HG02870 (cell line): ENCODE results near the gene GPS2.

Experiments used
- ATAC-seq: cut with Tn5 transposase; IDR thresholded peaks from one replicate; pipeline ENCODE4 v1.9.1; 2021; ENCODE audit warnings: mild to moderate bottlenecking, moderate library complexity; ENCODE audit not compliant: unreplicated experiment

GPS2 gene

DNA sequence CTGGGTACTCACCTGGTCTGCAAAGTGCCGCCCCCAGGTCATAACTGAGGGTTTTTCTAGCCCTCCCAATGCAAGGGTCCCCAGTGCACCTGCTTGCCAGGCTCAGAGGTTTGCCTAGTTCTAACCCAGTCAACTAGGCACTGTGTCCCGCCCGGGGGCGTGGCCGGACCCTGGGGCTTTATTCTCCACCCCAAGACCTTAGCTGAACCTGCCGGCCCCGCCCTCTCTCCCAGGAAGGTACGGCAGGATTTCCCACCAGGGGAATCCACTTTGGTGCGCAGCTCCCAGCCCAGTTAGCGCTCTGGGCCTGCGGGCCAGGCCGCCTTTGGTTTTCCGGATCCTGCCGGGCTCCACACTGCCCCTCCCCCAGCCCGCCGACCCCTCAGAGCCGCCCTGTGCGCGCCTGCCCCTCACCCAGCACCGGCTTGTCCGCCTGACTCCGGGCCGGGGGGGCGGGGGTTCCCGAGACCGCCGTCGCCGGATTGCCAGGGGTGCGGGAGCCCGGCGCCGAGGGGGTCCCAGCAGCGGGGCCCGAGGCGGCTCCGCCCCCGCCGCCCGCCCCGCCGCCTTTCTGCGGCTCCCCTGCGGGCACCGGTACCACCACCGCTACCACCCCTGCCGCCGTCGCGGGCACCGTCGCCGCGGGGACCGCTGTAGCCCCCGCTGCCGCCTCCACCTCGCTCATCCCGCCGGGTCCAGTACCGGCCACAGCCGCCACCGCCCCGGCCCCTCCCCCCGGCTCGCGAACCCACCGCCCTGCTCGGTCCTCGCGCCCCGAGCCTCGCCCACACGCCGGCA, 21.1 kb downstream of the GPS2 start:
- no peak for ATAC-seq

GRCh38 chr17:7293159-7293558, 22.0 kb downstream of the GPS2 start:
- no peak for ATAC-seq

GRCh38 chr17:7292729-7293128, 22.4 kb downstream of the GPS2 start:
- no peak for ATAC-seq

DNA sequence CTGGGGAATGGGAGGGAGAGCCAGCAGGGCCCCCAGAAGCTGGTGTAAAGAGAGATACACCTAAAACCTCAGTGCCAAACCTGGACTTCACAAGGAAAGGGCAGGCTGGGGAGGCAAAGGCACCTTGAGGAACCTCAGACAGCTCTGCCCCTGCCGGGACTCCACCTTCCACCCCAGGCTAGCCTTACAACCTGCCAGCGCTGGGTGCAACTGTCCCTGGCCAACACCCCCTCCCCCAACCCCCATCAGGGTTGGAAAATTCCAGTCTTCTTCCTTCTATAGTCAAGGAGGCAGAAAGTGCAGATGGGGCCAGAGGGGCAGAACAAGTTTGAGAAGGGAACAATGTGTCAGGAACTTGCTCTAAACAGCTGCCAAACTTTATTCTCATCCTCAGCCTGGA, 23.0 kb downstream of the GPS2 start:
- no peak for ATAC-seq

GRCh38 chr17:7290685-7291084, 24.5 kb downstream of the GPS2 start:
- ATAC-seq, result no peak

- no peak for ATAC-seq
Observed at GRCh38 chr17:7290166-7290565, 25.0 kb downstream of the GPS2 start.

- ATAC-seq, result no peak
Observed at GRCh38 chr17:7289256-7290032, 25.7 kb downstream of the GPS2 start.

GRCh38 chr17:7285679-7286078, 29.5 kb downstream of the GPS2 start:
- ATAC-seq, result no peak

- ATAC-seq, result no peak
Observed at GRCh38 chr17:7284911-7285310, 30.2 kb downstream of the GPS2 start.

DNA sequence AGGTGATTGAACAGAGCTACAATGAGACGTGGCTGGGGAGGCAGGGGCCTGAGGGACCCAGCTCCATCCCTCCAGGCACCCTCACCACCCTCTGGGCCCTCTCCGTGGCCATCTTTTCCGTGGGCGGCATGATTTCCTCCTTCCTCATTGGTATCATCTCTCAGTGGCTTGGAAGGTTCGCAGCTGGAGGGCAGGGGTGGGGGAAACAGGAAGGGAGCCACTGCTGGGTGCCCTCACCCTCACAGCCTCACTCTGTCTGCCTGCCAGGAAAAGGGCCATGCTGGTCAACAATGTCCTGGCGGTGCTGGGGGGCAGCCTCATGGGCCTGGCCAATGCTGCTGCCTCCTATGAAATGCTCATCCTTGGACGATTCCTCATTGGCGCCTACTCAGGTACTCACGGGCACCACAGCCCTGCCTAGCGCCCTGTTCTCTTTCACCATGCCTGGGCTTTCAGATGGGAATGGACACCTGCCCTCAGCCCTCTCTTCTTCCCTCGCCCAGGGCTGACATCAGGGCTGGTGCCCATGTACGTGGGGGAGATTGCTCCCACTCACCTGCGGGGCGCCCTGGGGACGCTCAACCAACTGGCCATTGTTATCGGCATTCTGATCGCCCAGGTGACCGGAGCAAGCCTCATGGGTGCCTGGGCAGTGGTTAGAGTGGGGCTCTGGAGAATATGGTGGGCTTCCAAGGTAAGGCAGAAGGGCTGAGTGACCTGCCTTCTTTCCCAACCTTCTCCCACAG, 31.5 kb downstream of the GPS2 start:
- ATAC-seq, result no peak

DNA sequence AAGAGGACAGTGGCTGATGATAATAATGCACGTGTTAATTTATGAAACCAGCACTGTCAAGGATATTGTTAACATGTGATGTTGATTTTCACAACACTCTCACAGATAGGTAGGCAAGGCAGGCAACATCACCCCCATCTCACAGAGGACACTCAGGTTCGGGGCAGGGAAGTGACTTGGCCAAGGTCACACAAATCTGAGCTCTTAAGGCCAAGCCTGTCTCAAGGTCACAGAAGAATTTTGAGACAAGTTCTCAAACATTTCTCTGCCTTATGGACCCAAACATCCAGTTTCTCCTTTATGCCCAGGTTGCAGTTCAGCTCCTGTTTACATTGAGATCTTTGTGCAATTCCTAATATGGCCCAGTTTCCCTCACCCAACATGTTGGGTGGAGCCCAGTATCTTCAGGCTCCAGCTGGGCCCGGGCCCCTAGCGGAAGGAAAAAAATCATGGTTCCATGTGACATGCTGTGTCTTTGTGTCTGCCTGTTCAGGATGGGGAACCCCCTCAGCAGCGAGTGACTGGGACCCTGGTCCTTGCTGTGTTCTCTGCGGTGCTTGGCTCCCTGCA, 32.3 kb downstream of the GPS2 start:
- ATAC-seq, result no peak

- ATAC-seq, result no peak
Observed at GRCh38 chr17:7281953-7282751, 33.0 kb downstream of the GPS2 start.

DNA sequence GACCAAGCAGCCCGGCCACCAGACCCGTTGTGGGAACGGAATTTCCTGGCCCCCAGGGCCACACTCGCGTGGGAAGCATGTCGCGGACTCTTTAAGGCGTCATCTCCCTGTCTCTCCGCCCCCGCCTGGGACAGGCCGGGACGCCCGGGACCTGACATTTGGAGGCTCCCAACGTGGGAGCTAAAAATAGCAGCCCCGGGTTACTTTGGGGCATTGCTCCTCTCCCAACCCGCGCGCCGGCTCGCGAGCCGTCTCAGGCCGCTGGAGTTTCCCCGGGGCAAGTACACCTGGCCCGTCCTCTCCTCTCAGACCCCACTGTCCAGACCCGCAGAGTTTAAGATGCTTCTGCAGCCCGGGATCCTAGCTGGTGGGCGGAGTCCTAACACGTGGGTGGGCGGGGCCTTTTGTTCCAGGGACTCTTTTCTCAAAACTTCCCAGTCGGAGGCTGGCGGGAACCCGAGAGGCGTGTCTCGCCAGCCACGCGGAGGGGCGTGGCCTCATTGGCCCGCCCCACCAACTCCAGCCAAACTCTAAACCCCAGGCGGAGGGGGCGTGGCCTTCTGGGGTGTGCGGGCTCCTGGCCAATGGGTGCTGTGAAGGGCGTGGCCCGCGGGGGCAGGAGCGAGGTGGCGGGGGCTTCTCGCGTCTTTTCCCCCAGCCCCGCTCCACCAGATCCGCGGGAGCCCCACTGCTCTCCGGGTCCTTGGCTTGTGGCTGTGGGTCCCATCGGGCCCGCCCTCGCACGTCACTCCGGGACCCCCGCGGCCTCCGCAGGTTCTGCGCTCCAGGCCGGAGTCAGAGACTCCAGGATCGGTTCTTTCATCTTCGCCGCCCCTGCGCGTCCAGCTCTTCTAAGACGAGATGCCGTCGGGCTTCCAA, 33.8 kb downstream of the GPS2 start, which contains the start of gene SLC2A4:
Gene SLC2A4, plus strand, starts transcription at position 645 of the 879 bp plus-strand sequence. Its CDS starts 217 bp downstream, at position 862.
- ATAC-seq, result peak; percentile 77

DNA sequence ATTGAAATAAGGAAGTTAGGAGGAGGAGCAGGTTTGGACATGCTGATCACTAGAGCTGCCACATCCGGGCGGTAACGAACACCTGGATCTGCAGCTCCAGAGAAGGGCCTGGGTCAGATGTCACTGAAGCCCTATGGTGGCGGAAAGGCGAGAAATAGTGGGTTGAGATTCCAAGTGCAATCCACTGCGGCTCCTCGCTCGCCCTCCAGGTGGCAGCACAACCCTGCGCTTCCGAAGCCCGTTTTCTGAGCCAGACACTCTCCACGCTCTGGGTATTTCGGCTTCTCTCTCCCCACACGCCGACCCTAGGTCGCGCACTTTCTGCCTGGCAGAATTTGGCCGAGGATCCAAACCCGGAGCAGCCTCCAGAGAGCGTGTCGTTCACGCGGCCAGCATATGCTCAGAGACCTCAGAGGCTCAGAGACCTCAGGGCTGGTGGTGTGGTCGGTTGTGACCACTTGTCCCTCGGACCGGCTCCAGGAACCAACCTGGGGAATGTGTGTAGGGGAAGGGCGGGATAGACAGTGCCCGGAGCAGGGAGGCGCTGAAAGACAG, 34.6 kb downstream of the GPS2 start:
- ATAC-seq, result no peak

GRCh38 chr17:7279448-7279847, 35.7 kb downstream of the GPS2 start:
- ATAC-seq, result no peak

DNA sequence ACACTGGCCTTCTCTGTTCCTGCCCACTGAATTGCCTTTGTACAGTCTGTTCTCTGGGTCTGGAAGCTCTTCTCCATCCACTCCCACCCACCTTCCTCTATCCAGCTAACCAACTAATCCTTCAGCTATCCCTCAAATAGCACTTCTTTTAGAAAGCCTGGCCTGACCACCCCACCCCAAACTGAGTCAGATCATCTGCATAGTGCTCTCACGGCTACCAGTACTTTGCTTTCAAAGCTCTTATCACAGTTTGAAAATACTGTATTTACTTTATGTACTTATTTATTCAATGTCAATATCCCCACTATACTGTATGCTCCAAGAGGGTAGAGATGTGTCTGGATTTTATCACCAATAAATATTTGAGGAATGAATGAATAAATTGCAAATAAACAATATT, 48.4 kb downstream of the GPS2 start:
- no peak for ATAC-seq

DNA sequence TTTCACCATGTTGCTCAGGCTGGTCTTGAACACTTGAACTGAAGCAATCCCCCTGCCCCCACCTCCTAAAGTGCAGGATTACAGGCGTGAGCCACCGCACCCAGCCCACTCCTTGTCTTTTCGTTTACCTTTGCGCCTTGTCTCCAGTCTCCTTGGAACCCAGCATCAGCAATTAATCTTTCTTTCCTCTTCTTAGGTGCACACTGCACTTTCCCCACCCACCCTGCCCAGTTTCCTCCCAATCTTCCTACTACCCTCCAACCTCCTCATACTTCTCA, 51.4 kb downstream of the GPS2 start:
- no peak for ATAC-seq

- ATAC-seq, result no peak
Observed at GRCh38 chr17:7262935-7263800, 52.0 kb downstream of the GPS2 start.
